HUDEP-2 (cell line): ENCODE measurements around the gene ASB9.
"Not testable (repeated sequence)": the region's sequence is repeated elsewhere in the genome, so short reads cannot be mapped to it uniquely, and the experiment has no call there.

Experiments used
- DNase-seq, 76 experiments: peaks; one replicate each; lab custom pipeline; 2025; ENCODE audit not compliant: unreplicated experiment in 76 of 76; lab: John Stamatoyannopoulos, UW

Gene ASB9, protein sequence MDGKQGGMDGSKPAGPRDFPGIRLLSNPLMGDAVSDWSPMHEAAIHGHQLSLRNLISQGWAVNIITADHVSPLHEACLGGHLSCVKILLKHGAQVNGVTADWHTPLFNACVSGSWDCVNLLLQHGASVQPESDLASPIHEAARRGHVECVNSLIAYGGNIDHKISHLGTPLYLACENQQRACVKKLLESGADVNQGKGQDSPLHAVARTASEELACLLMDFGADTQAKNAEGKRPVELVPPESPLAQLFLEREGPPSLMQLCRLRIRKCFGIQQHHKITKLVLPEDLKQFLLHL

DNA sequence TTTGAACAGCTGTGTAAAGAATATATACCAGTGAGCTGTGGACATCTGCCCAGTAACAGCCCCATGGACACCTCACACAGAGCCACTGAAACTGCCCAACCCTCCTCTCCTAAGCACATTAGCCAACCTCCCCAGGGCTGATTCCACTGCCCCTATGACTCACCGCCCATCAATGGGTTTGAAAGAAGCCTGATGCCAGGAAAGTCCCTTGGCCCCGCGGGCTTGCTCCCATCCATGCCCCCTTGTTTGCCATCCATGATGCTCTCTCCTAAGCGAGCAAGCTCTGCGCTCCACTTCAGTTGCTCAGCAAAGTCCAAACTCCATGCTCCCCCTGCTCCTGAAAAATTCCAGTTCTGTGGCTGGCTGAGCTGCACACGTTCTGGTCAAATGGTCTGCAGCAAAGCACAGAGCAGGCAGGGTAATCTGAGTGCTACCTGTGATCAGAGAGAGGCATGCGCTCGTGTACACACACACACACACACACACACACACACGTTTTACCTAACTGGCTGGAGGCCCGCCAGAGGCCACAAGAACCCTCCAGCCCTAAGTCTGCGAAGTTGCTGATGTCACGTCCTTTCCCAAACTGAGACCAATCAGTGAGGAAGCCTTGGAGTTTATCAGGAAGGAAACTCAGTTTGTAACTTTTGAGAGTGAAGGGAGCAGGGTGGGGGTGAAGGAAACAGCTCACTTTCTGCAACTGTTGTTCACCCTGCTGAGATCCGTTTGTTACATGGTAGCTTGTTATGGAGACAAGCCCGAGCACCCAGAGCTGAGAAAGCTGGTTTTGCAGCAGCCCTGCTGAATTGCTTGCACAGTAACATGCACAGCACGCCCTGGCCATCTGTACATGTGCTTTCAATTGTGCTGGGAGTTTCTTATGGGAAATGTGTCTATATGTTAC is at the start of gene ASB9:
Gene ASB9, minus strand, starts transcription at position 466 of the 904 bp plus-strand sequence. Its CDS starts 209 bp downstream, at position 257.
- peak in 4 of 76 experiments; percentile 0 to 28 (median 11) for DNase-seq

DNA sequence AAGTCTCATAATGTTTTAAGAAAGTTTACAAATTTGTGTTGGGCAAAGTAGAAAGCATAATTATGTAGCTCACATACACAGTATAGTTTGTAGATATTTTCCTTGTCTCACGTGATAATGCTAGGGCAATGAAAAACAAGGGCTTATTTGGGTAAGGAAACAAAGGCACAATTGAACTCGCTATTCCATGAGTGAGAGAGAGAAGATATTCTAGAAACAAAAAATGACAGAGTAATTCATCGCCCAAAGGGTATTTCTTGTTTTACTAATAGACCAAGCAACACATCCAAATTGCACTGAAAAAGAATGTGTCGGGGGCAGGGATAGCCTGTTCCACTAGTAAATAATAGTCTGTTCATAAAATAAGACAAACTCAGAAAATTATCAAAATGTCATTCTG is 49.2 kb upstream of the ASB9 start:
- no peak for DNase-seq

DNA sequence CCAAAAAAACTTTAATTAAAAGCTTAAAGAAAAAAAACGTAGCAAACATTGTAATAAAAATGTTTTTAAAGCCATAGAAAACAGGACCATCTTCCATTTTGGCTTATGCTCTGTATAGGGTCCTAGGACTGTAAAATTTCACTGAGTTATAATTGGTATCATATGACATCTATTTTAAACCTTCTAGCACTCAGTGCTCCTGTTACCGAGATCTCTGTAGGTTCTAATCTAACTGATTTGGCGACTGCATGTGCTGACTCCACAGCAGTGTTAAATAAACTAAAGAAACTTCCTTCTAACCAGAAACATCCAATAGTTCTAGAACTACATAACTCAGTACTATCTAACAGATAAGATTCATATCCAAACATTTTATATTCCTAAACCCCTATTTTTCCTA is 45.6 kb upstream of the ASB9 start, which contains the start of gene ASB11:
Gene ASB11, minus strand, starts transcription at position 132 of the 400 bp plus-strand sequence. Its CDS starts 35 bp downstream, at position 97.
- no peak for DNase-seq

DNA sequence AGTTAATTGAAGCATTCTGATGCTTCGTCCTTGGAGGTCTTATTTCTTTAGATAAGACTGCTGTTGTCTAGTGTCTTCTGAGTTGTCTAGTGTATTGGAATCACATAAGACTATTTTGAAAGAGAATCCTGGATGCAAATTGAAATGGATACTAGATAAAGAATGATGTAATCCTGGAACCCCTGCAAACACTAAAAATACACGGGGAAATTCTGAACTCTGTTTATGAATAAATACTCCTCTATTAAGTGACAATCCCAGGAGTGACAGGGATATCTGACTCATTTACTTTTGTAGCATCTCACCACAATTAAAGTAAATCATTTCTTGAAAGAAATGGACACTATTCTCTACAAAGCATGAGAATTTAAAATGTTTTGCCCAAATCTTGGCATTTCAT is 44.6 kb upstream of the ASB9 start:
- no peak for DNase-seq

DNA sequence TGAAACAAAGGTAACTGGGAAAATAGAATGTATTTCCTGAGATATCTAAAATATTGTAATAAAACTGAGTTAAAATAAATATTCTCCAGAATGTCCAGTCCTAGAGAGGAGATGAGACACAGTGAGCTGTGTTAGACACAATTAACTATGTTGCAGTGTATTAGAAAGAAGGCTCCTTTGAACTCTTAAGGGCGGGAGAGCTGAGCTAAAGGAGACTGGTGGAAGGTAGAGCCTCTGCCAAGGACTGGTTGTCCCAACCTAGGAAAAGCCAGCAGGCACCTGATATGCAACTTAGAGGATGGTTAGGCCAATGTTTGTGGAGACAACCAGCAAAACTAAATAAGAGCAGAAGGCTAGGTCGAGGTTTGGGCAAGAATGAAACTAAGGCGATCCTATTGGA is 41.2 kb upstream of the ASB9 start:
- DNase-seq = no peak

DNA sequence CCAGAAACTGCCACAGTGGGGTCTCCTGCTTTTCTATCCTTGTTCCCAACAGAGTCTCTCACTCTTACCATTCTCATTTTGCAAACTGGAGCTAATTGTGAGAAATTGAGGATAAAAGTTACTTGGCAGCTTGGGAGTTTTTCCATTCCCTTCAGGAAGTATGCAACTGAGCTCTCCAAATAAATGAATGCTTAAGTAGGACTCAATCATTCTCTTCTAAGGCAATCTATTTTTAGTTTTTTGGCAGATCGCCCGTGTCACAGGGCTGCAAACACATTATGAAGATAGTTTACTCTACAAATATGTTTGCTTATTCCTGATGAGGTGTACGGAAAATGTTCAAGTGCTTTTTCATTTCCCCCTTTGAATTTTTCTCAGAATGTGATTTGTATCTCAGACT is 40.2 kb upstream of the ASB9 start:
- DNase-seq = no peak

DNA sequence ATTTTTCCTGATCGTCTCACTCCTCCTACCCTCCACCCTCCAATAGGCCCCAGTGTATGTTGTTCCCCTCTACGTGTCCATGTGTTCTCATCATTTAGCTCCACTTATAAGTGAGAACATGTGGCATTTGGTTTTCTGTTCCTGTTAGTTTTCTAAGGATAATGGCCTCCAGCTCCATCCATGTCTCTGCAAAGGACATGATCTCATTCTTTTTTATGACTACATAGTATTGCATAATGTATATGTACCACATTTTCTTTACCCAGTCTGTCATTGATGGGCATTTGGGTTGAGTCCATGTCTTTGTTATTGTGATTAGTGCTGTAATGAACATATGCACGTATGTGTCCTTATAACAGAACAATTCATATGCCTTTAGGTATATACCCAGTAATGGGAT is 36.0 kb upstream of the ASB9 start:
- not testable (repeated sequence) for DNase-seq

DNA sequence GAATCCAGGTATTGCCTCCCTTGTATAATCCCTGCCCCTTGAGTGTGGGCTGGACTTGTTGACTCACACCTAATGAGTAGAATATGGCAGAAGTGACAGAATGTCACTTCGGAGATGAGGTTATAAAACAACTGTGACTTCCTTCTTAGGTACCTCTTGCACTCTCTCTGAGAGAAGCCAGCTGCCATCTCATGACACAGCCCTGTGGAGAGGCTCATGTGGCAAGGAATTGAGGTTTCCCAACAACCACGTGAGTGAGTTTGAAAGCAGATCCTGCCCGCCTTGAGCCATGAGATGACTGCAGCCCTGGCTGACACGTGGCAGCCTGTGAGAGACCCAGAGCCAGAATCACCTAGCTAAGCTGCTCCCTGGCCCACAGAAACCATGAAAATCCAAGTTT is 32.0 kb upstream of the ASB9 start:
- DNase-seq = no peak

DNA sequence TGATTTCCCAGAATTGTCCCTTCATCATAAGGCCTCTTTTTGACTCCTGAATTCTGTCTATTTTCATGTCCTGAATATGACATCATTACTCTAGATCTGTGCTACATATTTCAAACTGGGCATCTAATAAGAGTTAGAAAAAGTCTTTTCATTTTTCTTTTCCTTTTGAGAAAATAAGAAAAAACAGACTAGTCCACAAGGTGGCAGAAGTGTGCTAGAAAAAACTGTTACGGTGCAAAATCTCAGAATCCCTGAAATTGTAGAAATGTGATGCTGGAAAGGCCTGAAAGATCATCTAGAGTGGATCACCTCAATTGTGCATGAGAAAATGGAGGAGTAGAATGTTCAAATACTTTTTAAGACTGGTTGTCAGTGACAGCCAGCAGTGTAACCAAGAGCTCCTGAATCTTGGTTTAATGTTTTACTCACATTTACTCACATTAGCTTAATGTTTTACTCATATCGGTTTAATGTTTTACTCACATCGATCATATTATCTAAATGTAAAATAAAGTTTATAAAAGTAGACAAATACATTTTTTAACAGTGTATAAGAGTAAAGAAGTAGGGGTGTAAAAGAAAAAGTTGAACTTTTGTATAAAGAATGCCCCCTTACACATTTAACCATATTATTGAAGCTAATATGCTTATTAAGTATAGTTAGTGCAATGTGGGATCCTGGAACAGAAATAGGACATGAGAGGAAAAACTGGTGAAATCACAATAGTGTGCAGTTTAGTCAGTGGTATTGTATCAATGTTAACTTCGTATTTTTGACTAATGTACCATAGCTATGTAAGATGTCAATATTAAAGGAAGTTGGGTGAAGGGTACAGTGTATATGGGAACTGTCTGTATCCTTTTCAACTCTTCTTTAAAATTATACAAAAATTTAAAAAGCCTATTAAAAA is 30.3 kb upstream of the ASB9 start:
- DNase-seq = peak in 1 of 76 experiments; percentile 8

DNA sequence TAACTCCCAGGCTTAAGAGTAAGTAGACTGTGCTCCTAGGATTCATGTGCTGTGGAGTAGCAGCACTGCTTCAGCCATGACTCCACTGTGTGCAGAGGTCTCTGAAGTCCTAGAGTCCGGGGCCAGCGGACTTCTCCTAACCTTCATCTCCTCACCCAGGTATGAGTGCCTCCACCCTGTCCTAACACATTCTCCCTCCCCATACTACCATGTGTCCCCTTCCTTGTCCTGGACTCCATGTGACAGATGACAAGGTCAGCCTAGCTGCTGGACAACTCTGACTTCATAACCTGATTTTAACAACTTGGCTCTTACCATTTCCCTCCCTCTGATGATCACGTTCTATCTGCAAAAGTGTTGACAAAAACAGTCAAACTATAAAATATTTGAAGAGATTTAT is 28.9 kb upstream of the ASB9 start:
- DNase-seq = no peak

DNA sequence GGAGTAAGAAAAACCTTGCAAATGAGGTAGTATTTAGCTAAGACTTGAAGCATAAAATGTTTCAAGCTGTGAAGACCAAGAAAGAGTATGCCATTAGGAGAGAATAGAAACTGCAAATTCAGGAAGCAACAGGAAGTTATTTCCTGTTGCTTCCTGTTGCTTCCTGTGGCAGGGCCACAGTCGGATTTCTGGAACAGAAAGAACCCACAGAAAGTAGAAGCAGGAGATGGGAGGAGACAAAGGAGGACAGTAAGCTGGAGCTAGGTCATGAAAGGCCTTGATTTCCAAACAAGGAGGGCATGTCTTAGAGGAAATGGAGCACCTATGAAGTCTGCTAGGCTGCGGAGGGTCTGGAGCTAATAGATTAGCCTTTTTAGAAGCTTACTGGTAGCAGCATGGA is 28.3 kb upstream of the ASB9 start:
- DNase-seq = no peak

DNA sequence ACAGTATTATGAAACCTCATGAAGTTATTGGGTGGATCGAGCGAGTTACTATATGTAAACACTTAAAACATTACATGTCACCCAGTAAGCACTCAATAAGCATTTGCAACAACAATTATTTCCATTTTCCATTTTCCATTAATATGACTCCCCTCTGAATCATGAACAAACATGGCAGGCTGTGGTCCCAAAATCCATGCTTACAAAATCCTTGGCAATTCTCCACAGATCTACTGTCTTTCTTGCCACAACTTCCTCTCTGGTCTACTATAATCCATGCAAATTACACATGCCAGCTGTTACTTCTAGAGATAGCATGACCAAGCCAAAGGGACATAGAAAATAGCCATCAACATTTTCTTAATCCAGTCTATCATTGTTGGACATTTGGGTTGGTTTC is 23.6 kb upstream of the ASB9 start:
- no peak for DNase-seq

DNA sequence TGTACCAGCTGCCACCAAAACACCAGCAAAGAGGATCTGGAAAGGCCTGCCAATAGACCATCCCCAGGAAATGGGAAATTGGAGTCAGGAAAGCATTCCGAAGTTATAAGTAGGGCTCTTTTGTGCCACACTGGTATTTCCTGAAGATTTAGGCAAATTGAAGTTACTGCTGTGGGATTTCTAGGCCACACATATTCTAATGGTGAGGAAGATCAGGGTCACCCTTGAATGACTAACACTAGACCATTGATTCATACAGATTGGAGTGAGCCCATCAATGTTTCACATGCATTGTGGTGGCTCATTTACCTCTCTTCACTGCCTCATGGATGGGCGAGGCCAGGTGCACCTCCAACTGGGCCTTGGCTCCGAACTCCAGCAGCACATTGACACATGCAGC is 23.0 kb upstream of the ASB9 start:
- no peak for DNase-seq

DNA sequence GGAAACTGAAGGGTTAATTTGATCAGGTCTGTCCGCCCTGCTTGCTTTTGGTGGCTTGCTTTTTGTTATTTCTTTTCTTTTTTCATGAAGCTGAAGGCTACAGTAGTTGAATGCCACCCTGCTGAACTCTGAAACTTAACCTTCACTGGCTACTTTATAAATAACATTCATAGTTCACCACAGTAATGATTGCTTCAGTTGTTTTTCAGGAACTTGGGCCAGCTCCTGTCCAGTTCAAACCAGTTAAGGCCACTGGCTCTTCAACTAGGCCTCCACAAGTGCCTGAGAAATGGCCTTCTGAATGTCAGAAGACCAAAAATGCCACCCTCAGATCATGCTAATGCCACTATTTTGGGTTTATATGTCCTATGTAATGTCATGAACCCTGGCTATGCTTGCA is 7.7 kb upstream of the ASB9 start:
- DNase-seq = no peak

DNA sequence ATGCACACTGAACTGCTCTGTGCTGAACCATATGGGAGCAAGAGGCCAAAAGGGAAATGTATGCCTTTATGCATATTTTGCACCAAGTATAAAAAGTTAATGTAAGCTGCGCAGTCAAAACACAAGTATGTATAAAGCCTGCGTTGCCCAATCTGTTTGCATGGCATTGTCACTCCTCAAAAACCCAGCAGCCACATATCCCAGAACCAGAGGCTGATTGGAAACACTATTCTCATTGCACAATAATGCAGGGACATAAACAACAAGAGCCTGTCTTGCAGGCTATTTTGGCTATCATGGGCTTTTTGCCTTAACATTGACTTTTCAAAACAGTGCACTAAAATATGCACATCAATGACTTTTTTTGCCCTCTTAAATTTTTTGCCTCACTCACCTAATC is 5.1 kb upstream of the ASB9 start:
- DNase-seq = no peak

DNA sequence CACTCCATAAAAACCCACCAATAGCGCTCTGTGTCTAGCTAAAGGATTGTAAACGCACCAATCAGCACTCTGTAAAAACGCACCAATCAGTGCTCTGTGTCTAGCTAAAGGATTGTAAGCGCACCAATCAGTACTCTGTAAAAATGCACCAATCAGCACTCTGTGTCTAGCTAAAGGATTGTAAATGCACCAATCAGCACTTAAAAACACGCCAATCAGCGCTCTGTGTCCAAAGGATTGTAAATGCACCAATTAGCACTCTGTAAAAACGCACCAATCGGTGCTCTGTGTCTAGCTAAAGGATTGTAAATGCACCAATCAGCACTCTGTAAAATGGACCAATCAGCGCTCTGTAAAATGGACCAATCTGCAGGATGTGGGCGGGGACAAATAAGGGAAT is 3.4 kb upstream of the ASB9 start:
- DNase-seq = not testable (repeated sequence)

DNA sequence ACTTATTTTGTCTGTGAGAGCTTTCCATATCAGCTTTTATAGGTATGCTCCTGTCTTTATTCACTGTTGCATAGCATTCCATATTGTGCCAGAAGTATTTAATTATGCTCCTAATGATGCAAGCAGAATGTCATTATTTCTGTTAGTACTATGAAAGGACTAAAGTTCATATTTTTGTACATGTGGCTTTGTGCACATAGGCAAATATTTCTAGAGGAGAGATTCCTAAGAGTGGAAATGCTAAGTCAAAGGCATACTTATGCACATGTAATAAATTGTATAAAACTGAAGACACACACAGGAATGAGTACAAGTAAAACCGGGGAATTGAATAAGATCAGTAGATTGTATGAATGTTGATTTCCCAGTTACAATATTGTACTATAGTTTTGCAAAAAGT is 1.9 kb upstream of the ASB9 start:
- no peak for DNase-seq

DNA sequence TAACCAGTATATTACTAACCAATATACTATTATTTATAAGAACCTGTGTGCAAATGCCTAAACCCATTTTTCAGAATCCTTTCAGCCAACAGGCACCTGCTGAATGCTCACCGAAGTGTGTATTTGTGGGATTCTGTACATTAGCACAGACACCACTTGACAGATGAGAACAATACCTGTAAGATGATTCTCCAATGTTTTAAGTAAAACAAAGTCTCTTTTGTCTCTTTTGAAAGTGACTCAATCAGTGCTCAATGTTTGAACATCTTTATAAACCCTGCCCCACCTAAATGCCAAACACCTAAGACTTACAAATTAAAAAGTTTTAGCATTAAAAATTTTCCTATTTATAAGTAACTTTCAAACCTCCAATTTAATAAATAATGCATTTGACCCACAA is 763 bp downstream of the ASB9 start:
- no peak for DNase-seq

DNA sequence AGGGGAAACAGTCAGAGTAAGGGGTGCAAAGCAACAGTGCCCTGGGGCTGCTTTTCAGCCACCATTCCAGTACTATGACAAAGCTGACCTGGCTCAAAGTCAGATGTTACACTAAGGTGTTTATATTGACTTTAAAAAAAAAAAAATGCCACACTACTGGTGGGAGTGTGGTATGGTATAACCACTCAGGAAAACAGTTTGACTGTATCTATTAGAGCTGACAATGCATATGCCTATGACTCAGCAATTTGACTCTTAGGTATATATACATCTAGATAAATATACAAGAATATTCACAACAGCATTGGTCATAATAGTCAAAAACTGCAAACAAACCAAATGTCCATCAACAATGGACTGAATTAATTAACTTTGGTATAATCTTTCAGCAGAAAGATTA is 15.0 kb downstream of the ASB9 start:
- no peak for DNase-seq

DNA sequence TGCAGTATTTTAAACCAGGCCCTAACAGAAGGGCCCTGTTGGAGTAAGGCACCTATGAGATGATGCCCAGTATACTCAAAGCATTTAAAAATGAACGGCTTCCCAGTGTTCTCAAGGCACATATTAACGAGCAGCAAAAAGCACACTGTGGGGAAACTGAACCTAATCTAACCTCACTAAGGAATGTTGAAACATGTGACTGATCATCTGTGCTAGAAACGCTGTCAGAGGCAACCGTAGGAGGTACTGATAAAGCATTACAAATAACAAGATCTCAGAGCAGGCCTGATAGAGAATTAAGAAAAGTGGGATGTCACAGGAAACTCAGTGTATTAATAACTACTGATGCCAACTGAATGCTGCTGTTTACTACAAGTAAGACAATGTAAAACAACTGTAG is 24.0 kb downstream of the ASB9 start:
- no peak for DNase-seq

DNA sequence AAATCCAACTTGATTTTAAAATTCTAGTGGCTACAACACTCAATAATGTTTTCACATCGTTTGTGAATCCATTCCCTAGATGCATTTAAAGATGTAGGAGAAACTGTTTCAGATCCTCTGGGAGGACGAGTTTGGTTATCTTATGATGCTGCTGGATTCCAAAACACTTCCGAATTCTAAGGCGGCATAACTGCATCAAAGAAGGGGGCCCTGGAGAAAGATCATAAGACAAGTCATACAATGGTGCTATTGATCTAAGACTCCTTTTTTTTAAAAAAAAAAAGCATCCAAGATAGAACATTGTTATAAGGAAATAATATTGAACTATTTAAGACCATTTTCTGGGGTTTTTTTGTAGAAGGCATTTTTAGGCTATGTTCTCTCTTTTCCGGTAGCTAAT is 25.5 kb downstream of the ASB9 start:
- no peak for DNase-seq
